Thoracic aorta (tissue), 2 donors: ENCODE results near the gene CACNA1F. TPM values are rescaled to one million over a fixed set of nuclear protein-coding genes. Genes with fewer than 3 reads are reported as not detected.

Experiments
- ATAC-seq: fragments of 150-250 bp; one replicate; pipeline ENCODE4 v1.8.0; 2017; ENCODE audit warnings: low read depth; ENCODE audit not compliant: insufficient number of reproducible peaks, low FRiP score
- DNase-seq: peaks from one replicate; pipeline ENCODE4 v3.0.0-alpha.2; 2020; ENCODE audit warnings: low spot score
- H3K27ac ChIP-seq, 2 donors: fragments of 200-600 bp; sonication (generic); 1 replicate in 1 of 2; 2 replicates in 1 of 2; pipeline ENCODE4 v1.5.1; 2016; ENCODE audit warnings: mild to moderate bottlenecking in 2 of 2, moderate library complexity in 2 of 2
- H3K27me3 ChIP-seq: fragments of 200-600 bp; sonication (generic); replicated peaks from 2 replicates; pipeline ENCODE4 v1.6.0; 2016; ENCODE audit warnings: mild to moderate bottlenecking; ENCODE audit not compliant: insufficient read depth
- H3K36me3 ChIP-seq: fragments of 200-600 bp; sonication (generic); one replicate; pipeline ENCODE4 v1.5.1; 2016
- H3K4me1 ChIP-seq, 2 donors: fragments of 200-600 bp; sonication (generic); 1 replicate in 1 of 2; 2 replicates in 1 of 2; pipeline versions ENCODE4 v1.5.1 to v1.6.0; 2016; ENCODE audit warnings: low read depth in 2 of 2, mild to moderate bottlenecking in 1 of 2; ENCODE audit not compliant: control insufficient read depth in 1 of 2
- H3K4me3 ChIP-seq: fragments of 200-600 bp; sonication (generic); 2 replicates; pipeline ENCODE4 v1.5.1; 2016; ENCODE audit warnings: mild to moderate bottlenecking
- H3K9me3 ChIP-seq: fragments of 200-600 bp; sonication (generic); 2 replicates; pipeline ENCODE4 v1.5.1; 2016
- CTCF ChIP-seq: fragments of 200-600 bp; sonication (generic); IDR thresholded peaks from one replicate; pipeline ENCODE4 v1.5.1; 2019; ENCODE audit warnings: antibody characterized with exemption
- total RNA-seq, 2 donors: library from RNA; depleted of rRNA; stranded (reverse); fragments of >200 nt; gene quantifications; one replicate each; pipeline versions ENCODE4 v1.1.0 to v1.2.3, GENCODE V29; 2016

Gene CACNA1F
- total RNA-seq, 2 donors from 2014 or later: 0.81 TPM; not detected in 1

DNA sequence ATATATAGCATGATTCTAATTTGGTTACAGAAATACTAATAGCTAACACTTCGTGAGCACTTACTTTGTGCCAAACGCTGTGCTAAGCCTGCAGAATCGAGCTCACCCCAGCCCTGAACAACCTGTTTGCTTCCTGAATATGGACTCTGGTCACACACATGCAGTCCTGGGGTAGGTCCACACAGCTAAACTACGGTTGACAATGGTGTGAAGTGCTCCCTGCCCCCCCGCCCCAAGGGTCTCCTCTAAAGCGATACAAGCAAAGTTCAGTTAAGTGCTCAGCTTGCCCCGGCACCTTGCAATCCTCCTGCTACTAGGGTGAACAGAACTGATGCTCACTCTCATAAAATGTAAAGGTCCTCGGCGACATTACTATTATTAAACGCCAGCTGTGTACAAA lies 30.5 kb upstream of the CACNA1F start:
- Histone ChIP-seq H3K9me3 (no peaks in the 10 kb centered on the region), H3K4me1 (no peaks in the 10 kb centered on the region), H3K4me3 (no peak overlapping the region), H3K27ac (no peak overlapping the region), H3K36me3 (no peaks in the 10 kb centered on the region), H3K27me3 (no peaks in the 10 kb centered on the region)
- no peak for DNase-seq
- no peak for ATAC-seq
- no peak for TF ChIP-seq CTCF

DNA sequence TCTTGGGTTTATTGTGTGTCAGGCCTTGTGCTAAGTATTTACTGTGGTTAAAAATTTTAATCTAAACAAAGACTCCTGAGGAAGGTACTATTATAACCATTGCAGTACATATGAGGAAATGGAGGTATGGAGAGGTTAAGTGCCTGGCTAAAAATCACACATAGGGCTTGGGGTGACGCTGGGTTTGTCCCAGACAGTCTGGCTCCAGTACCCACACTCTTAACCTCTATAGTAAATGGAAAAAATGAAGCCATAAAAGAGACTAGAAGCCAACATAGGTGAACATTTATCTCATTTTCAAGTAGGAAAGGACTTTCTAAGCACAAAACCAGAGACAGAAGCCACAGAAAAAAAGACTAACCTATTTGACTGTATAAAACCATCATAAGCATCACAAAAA lies 29.5 kb upstream of the CACNA1F start:
- H3K4me1 ChIP-seq: no peaks in the 10 kb centered on the region
- no peak for TF ChIP-seq CTCF
- H3K27ac ChIP-seq: no peak overlapping the region
- no peak overlapping the region for H3K4me3 ChIP-seq
- H3K9me3 ChIP-seq: no peaks in the 10 kb centered on the region
- H3K27me3 ChIP-seq: no peaks in the 10 kb centered on the region
- no peak for DNase-seq
- ATAC-seq: no peak
- H3K36me3 ChIP-seq: no peaks in the 10 kb centered on the region

DNA sequence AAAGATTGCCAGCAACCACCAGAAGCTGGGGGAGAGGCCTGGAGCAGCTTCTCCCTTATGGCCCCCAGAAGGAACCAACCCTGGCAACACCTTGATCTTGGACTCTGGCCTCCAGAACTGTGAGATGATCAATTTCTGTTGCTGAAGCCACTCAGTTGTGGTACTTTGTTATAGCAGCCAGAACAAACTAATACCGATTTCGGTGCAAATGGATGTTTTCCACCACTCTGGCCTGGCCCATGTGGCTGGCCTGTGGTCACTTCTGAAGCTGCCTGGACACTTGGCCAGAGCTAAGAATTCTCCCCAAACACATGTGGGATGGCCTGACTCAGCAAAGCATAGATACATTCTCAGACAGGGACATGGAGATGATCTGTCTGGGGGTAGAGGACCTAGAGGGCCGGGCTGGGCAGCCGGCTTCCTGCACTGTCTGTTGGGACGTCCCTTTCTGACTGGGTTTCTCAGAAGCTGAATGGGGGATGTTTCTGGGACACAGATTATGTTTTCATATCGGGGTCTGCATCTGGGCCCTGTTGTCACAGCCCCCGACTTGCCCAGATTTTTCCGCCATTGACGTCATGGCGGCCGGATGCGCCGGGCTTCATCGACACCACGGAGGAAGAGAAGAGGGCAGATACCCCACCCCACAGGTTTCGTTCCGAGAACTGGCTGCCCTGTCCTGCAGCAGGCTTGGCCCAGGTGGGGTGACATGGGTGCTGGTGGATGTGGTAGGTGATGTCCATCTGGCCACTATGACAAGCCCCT lies 27.3 kb upstream of the CACNA1F start:
- DNase-seq: no peak
- Histone ChIP-seq H3K9me3 (no peaks in the 10 kb centered on the region), H3K27me3 (no peaks in the 10 kb centered on the region), H3K4me3 (no peak overlapping the region), H3K4me1 (no peaks in the 10 kb centered on the region), H3K36me3 (no peaks in the 10 kb centered on the region), H3K27ac (no peak overlapping the region)
- TF ChIP-seq CTCF: no peak
- no peak for ATAC-seq

GRCh38 chrX:49258749-49259124 lies 25.6 kb upstream of the CACNA1F start:
- no peaks in the 10 kb centered on the region for H3K27me3 ChIP-seq
- H3K9me3 ChIP-seq: no peaks in the 10 kb centered on the region
- ATAC-seq (no peak), DNase-seq (no peak)
- no peaks in the 10 kb centered on the region for H3K4me1 ChIP-seq
- no peak overlapping the region for H3K4me3 ChIP-seq
- no peaks in the 10 kb centered on the region for H3K36me3 ChIP-seq
- H3K27ac ChIP-seq: no peak overlapping the region
- TF ChIP-seq CTCF: no peak

DNA sequence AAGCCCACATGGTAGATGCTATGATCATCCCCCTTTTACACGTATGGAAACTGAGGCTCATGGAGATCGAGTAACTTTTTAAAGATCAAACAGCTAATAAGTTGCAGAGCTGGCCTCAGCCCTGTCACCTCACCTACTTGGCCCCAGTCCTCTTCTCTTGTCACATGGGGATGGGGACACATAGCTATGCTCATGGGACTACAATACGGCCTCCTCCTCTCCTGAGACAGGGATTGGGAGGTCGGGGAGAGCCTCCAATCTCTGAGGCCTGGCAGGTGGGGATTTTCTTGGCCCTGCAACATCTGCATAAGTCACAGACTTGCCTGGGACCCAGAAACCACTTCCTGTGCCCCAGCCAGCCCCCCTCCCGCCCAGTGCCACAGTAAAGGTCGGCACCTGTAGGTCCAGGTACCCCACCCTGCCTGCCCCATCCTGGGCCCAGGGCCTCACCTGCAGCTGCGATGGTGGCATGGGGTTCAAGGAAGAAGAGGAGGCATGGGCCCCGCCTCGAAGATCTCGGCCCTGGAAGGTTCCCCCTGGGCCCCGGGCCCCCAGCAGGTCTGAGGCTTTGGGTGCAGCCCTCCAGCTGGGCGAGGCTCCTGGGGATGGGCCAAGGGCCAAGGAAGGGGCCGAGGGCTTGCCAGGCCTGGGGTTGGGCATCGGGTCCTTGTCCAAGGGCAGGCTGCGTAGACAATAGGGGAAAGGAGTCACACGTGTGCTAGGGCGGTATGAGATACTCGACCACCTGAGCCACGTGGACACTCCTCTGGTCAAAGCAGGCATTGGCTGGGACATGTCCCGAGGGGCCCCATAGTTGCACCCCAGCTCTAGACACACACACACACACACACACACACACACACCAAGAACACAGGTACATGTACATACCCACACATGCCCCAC lies 25.0 kb upstream of the CACNA1F start:
- Histone ChIP-seq H3K27me3 (no peaks in the 10 kb centered on the region), H3K4me3 (no peak overlapping the region), H3K4me1 (no peaks in the 10 kb centered on the region), H3K9me3 (no peaks in the 10 kb centered on the region), H3K36me3 (no peaks in the 10 kb centered on the region), H3K27ac (no peak overlapping the region)
- no peak for DNase-seq
- no peak for ATAC-seq
- TF ChIP-seq CTCF: no peak
